GM19452 (cell line): ENCODE measurements around the gene UCN2.
"Not testable (repeated sequence)": the region's sequence is repeated elsewhere in the genome, so short reads cannot be mapped to it uniquely, and the experiment has no call there.

Experiments used
- ATAC-seq: cut with Tn5 transposase; IDR thresholded peaks from one replicate; pipeline ENCODE4 v1.9.1; 2021; ENCODE audit not compliant: unreplicated experiment

UCN2 gene

GRCh38 chr3:48543271-48543866 is 20.2 kb downstream of the UCN2 start:
- ATAC-seq = no peak

GRCh38 chr3:48538451-48538850 is 25.1 kb downstream of the UCN2 start:
- ATAC-seq = no peak

- ATAC-seq = no peak
Measured at GRCh38 chr3:48536785-48537184, 26.8 kb downstream of the UCN2 start.

- no peak for ATAC-seq
Measured at GRCh38 chr3:48536116-48536515, 27.5 kb downstream of the UCN2 start.

GRCh38 chr3:48535578-48535977 is 28.0 kb downstream of the UCN2 start:
- ATAC-seq = no peak

GRCh38 chr3:48532977-48533337 is 30.6 kb downstream of the UCN2 start:
- no peak for ATAC-seq

- ATAC-seq = no peak
Measured at GRCh38 chr3:48532271-48532976, 31.2 kb downstream of the UCN2 start.

GRCh38 chr3:48530701-48531100 is 32.9 kb downstream of the UCN2 start:
- ATAC-seq = not testable (repeated sequence)

- ATAC-seq = no peak
Measured at GRCh38 chr3:48528754-48529153, 34.8 kb downstream of the UCN2 start.

GRCh38 chr3:48528048-48528447 is 35.5 kb downstream of the UCN2 start:
- no peak for ATAC-seq

GRCh38 chr3:48524970-48525369 is 38.6 kb downstream of the UCN2 start:
- no peak for ATAC-seq

- no peak for ATAC-seq
Measured at GRCh38 chr3:48521635-48522034, 41.9 kb downstream of the UCN2 start.

GRCh38 chr3:48519277-48519643 is 44.3 kb downstream of the UCN2 start:
- no peak for ATAC-seq

- ATAC-seq = no peak
Measured at GRCh38 chr3:48518638-48519276, 44.8 kb downstream of the UCN2 start.

- no peak for ATAC-seq
Measured at GRCh38 chr3:48518069-48518468, 45.5 kb downstream of the UCN2 start.

- ATAC-seq = no peak
Measured at GRCh38 chr3:48516571-48516970, 47.0 kb downstream of the UCN2 start.

- ATAC-seq = no peak
Measured at GRCh38 chr3:48514431-48515227, 49.0 kb downstream of the UCN2 start.
